ENCODE measurements around the gene NUTF2. TPM values are rescaled to one million over a fixed set of nuclear protein-coding genes. Genes with fewer than 3 reads are reported as not detected.

Gene NUTF2
- total RNA-seq, 2 experiments from 2014 or later = 112 to 140 TPM

DNA sequence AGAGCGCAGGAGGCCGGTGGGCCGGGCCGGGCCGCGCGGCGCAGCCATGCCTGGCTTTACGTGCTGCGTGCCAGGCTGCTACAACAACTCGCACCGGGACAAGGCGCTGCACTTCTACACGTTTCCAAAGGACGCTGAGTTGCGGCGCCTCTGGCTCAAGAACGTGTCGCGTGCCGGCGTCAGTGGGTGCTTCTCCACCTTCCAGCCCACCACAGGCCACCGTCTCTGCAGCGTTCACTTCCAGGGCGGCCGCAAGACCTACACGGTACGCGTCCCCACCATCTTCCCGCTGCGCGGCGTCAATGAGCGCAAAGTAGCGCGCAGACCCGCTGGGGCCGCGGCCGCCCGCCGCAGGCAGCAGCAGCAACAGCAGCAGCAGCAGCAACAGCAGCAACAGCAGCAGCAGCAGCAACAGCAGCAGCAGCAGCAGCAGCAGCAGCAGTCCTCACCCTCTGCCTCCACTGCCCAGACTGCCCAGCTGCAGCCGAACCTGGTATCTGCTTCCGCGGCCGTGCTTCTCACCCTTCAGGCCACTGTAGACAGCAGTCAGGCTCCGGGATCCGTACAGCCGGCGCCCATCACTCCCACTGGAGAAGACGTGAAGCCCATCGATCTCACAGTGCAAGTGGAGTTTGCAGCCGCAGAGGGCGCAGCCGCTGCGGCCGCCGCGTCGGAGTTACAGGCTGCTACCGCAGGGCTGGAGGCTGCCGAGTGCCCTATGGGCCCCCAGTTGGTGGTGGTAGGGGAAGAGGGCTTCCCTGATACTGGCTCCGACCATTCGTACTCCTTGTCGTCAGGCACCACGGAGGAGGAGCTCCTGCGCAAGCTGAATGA is 4.0 kb upstream of the NUTF2 start:
- H3K4me1 Mint-ChIP-seq = peaks cover 43% of the 10 kb centered on the region
- no peaks in the 10 kb centered on the region for H3K9me3 Mint-ChIP-seq
- ChIA-PET CTCF (interaction anchor here (0.7 to 3.5 kb wide), 6 partner anchors 9 to 32 kb away, joined by 3 to 16 read pairs (median 5); no protein-coding TSS in a partner anchor), POLR2A (no interaction called here)
- peak overlapping the region; percentile 95 for H3K27ac Mint-ChIP-seq
- peak; percentile 64 for DNase-seq
- no peaks in the 10 kb centered on the region for H3K27me3 Mint-ChIP-seq
- peak overlapping the region; percentile 90 for H3K4me3 Mint-ChIP-seq
- peaks cover 12% of the 10 kb centered on the region for H3K36me3 Mint-ChIP-seq (ENCODE audit: low read depth)

DNA sequence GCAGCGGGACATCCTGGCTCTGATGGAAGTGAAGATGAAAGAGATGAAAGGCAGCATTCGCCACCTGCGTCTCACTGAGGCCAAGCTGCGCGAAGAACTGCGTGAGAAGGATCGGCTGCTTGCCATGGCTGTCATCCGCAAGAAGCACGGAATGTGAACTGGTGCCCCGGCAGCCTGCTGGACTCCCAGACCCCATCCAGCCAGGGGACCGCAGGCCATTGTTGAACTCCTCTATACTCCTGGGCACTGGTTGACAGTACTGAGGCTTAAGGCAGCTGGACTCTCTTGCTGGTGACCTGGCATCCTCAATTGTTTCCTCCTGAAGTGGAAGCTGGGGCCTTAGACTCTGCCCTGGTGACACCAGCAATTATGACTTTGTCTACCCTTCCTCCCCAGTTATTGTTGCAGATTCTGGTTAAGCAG is 3.4 kb upstream of the NUTF2 start:
- no peaks in the 10 kb centered on the region for H3K27me3 Mint-ChIP-seq
- CTCF ChIA-PET = interaction anchor here (0.5 to 3.5 kb wide), 7 partner anchors 10 to 267 kb away, joined by 3 to 16 read pairs (median 4); no protein-coding TSS in a partner anchor
- POLR2A ChIA-PET = interaction anchor here (0.6 kb wide), 1 partner anchor 106 kb away, joined by 3 read pairs; no protein-coding TSS in a partner anchor
- H3K36me3 Mint-ChIP-seq (ENCODE audit: low read depth) = peaks cover 12% of the 10 kb centered on the region
- peak overlapping the region; percentile 90 for H3K4me3 Mint-ChIP-seq
- no peaks in the 10 kb centered on the region for H3K9me3 Mint-ChIP-seq
- peaks cover 49% of the 10 kb centered on the region for H3K4me1 Mint-ChIP-seq
- H3K27ac Mint-ChIP-seq = peak overlapping the region; percentile 95
- DNase-seq = peak; percentile 76

DNA sequence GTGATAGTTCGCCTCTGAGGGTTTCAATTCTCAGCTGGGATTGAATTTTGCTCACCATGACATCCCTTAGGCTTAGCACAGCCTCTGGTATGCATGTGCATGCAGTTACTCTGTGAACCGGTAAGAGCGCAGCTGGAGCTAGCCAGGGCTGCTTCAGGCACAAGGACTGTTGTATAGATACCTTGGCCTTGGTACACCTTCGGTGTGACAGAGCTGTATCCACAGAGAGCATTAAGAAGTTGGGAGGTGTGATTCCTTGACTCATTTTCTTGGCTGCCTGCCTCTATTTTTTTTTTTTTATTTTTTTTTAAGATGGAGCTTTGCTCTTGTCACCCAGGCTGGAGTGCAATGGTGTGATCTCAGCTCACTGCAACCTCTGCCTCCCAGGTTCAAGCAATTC is 2.2 kb upstream of the NUTF2 start:
- Mint-ChIP-seq H3K27ac (peak overlapping the region; percentile 31), H3K4me1 (peaks cover 54% of the 10 kb centered on the region), H3K9me3 (no peaks in the 10 kb centered on the region), H3K27me3 (no peaks in the 10 kb centered on the region), H3K4me3 (peak overlapping the region; percentile 90), H3K36me3 (ENCODE audit: low read depth) (peaks cover 12% of the 10 kb centered on the region)
- ChIA-PET POLR2A (interaction anchor here (0.5 to 0.7 kb wide), 2 partner anchors 43 to 154 kb away, joined by 3 to 4 read pairs; no protein-coding TSS in a partner anchor), CTCF (interaction anchor here (0.7 to 3.5 kb wide), 7 partner anchors 11 to 363 kb away, joined by 3 to 16 read pairs (median 6); partner anchors contain the start of genes ATP6V0D1 and NRN1L)
- DNase-seq = no peak

DNA sequence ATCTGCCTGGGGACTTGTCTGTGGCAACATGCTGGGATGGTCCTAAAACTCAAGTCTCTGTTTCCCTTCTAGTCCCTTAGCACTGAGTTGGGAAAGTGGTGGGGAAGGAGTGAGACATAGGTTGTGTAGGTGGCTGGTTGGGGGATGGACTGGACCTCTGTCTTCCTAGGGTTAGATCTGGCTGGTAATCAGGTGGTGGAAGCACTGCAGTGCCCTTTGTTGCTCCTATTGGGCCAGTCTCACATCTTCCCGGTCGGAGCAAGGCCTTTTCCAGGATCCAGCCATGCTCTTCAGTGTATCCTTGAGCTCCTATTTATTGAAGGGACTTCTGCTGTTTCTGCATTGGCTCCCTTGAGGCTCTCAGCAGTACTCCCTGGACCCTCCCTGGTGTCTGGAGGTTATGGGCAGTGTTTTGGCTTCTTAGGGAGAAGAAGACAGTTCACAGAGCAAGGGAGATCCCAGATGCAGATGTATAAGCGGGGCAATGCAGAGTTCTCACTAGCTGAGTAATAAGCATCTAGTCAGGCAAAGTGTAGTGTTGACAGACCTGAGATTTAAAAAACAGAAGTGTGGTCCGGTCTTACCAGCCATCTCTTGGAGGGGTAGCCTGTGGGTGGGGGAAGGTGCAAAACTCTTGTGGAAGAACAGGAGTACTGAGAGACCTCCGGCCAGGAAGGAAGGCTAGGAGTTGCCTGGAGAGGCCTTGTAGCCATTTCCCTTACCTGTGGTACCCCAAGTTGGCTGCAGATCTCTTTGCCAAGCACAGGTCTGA is 1.3 kb upstream of the NUTF2 start:
- POLR2A ChIA-PET = no interaction called here
- no peak for DNase-seq
- Mint-ChIP-seq H3K27me3 (no peaks in the 10 kb centered on the region), H3K36me3 (ENCODE audit: low read depth) (peaks cover 12% of the 10 kb centered on the region), H3K4me3 (peak overlapping the region; percentile 85), H3K9me3 (no peaks in the 10 kb centered on the region), H3K27ac (peak overlapping the region; percentile 93), H3K4me1 (peaks cover 56% of the 10 kb centered on the region)
- CTCF ChIA-PET = interaction anchor here (1.2 to 3.5 kb wide), 8 partner anchors 12 to 364 kb away, joined by 3 to 16 read pairs (median 5); partner anchors contain the start of genes ATP6V0D1 and NRN1L

- CTCF ChIA-PET = interaction anchor here (0.5 to 3.0 kb wide), 6 partner anchors 12 to 325 kb away, joined by 4 to 16 read pairs (median 5); partner anchors contain the start of gene NRN1L
- peak overlapping the region; percentile 93 for H3K27ac Mint-ChIP-seq
- POLR2A ChIA-PET = interaction anchor here (0.5 kb wide), 1 partner anchor 43 kb away, joined by 3 read pairs; no protein-coding TSS in a partner anchor
- peaks cover 12% of the 10 kb centered on the region for H3K36me3 Mint-ChIP-seq (ENCODE audit: low read depth)
- peak overlapping the region; percentile 85 for H3K4me3 Mint-ChIP-seq
- no peak for DNase-seq
- no peaks in the 10 kb centered on the region for H3K27me3 Mint-ChIP-seq
- peaks cover 56% of the 10 kb centered on the region for H3K4me1 Mint-ChIP-seq
- no peaks in the 10 kb centered on the region for H3K9me3 Mint-ChIP-seq
These were observed 742 bp upstream of the NUTF2 start for GRCh38 chr16:67846063-67846319.

DNA sequence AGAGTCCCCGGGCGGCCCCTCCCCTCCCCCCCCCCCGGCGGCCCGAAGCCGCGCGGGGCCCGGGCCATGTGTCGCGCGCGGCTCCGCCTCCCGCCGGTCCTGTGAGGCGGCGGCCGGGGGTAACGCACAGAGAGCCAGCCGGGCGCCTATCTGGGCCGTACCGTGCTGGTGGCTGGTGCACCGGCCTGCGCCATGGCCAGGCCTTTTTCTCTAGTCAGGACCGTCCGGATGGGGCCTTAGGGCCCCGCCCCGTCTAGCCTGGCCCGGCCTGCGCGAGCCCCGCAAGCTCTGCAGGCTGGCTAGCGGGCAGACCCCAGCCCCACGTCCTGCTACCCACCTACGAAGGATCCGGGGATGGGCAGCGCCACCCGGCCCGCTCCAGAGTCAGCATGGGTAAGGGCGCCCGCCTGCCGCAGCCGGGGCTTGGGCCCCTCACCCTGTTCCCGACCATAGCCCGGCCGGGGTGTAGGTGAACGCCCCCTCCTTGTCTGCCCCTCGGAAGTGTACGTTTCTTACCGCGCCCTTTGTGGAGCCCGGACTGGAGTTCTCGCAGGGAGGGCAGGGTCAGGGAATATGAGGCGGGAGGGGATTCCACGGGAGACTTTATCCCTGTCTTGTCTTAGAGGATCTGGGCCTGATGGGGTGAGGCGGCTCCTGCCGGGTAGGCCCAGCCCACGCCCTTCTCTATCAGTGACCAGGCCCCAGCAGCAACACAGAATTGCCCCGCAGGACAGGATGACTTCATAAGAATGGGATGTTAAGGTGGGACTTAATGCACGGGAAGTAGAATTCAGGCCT is 530 bp downstream of the NUTF2 start, which contains the start of gene CENPT:
Gene CENPT (minus strand): TSS at position 630 of the 798 bp plus-strand sequence. CDS start 13,834 bp downstream, outside the sequence.
- Mint-ChIP-seq H3K27ac (peak within 1 kb of the TSS; percentile 93), H3K36me3 (ENCODE audit: low read depth) (peaks cover 12% of the 10 kb centered on the region), H3K9me3 (no peaks in the 10 kb centered on the region), H3K4me3 (peak within 1 kb of the TSS; percentile 90), H3K27me3 (no peaks in the 10 kb centered on the region), H3K4me1 (peaks cover 48% of the 10 kb centered on the region)
- POLR2A ChIA-PET = no interaction called here
- CTCF ChIA-PET = interaction anchor here (1.0 to 3.0 kb wide), 3 partner anchors 10 to 31 kb away, joined by 3 to 15 read pairs (median 5); no protein-coding TSS in a partner anchor
- DNase-seq = peak; percentile 63

GRCh38 chr16:67848118-67848517 is 1.4 kb downstream of the NUTF2 start:
- DNase-seq = no peak
- ChIA-PET CTCF (interaction anchor here (0.6 to 1.2 kb wide), 4 partner anchors 9 to 142 kb away, joined by 3 to 7 read pairs (median 3); no protein-coding TSS in a partner anchor), POLR2A (no interaction called here)
- Mint-ChIP-seq H3K4me3 (peak overlapping the region; percentile 90), H3K36me3 (ENCODE audit: low read depth) (peaks cover 11% of the 10 kb centered on the region), H3K27me3 (no peaks in the 10 kb centered on the region), H3K4me1 (peaks cover 46% of the 10 kb centered on the region), H3K27ac (peak overlapping the region; percentile 87), H3K9me3 (no peaks in the 10 kb centered on the region)

DNA sequence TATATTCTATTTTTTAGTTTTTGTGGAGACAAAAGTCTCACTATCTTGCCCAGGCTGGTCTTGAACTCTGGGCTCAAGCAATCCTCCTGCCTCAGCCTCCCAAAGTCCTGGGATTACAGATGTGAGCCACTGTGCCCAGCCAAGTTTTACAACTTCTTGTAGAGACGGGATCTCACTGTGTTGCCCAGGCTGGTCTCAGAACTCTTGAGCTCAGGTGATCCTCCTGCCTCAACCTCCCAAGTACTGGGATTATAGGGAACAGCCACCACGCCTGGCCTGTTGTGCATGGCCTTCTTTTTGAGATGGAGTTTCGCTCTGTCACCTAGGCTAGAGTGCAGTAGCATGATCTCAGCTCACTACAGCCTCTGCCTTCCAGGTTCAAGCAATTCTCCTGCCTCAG is 6.9 kb downstream of the NUTF2 start:
- Mint-ChIP-seq H3K4me1 (peaks cover 25% of the 10 kb centered on the region), H3K9me3 (no peaks in the 10 kb centered on the region), H3K4me3 (no peak overlapping the region), H3K27me3 (no peaks in the 10 kb centered on the region), H3K36me3 (ENCODE audit: low read depth) (no peaks in the 10 kb centered on the region), H3K27ac (no peak overlapping the region)
- DNase-seq = no peak
- CTCF ChIA-PET = no interaction called here
- POLR2A ChIA-PET = no interaction called here

- Mint-ChIP-seq H3K4me1 (peaks cover 19% of the 10 kb centered on the region), H3K4me3 (no peak overlapping the region), H3K9me3 (no peaks in the 10 kb centered on the region), H3K27ac (no peak overlapping the region), H3K36me3 (ENCODE audit: low read depth) (peaks cover 3% of the 10 kb centered on the region), H3K27me3 (no peaks in the 10 kb centered on the region)
- ChIA-PET CTCF (interaction anchor here (2.3 kb wide), 1 partner anchor 39 kb away, joined by 10 read pairs; no protein-coding TSS in a partner anchor), POLR2A (interaction anchor here (0.6 kb wide), 1 partner anchor 13 kb away, joined by 3 read pairs; no protein-coding TSS in a partner anchor)
- DNase-seq = no peak
These were observed 9.1 kb downstream of the NUTF2 start for GRCh38 chr16:67855789-67856188.

DNA sequence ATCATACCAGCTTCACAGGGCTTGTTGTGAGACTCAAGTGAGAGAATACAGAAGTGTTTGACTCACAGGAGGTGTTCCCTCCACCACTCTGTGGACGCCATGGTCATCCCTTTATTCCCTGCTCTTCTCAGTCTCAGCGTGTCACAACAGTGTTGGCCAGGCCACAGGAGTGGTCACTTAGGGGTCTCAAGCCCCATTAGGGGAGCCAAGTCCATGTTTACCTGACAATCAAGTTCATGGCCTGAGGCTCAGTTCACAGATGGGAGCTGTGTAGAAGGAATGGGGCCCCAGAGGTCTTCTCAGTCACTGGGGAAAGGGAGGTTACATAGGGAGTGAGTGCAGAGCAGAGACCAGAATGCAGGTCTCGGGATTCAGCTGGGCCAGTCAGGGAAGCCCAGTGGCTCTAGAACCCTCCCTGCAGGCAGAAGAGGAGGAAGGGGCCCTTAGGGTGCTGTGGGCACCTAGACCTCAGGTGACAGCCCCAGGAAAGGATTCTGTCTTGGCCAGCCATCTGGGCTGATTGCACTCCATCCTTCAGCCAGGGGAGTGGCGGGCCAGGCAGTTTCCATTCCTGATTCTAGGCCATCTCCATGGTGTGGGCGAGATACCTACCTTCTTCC is 10.3 kb downstream of the NUTF2 start:
- H3K27me3 Mint-ChIP-seq = no peaks in the 10 kb centered on the region
- no peak for DNase-seq
- peaks cover 5% of the 10 kb centered on the region for H3K36me3 Mint-ChIP-seq (ENCODE audit: low read depth)
- no peaks in the 10 kb centered on the region for H3K9me3 Mint-ChIP-seq
- H3K27ac Mint-ChIP-seq = no peak overlapping the region
- no peak overlapping the region for H3K4me3 Mint-ChIP-seq
- CTCF ChIA-PET = interaction anchor here (0.9 to 2.3 kb wide), 7 partner anchors 9 to 127 kb away, joined by 3 to 10 read pairs (median 5); partner anchors contain the start of gene NUTF2
- H3K4me1 Mint-ChIP-seq = peaks cover 24% of the 10 kb centered on the region
- POLR2A ChIA-PET = no interaction called here

DNA sequence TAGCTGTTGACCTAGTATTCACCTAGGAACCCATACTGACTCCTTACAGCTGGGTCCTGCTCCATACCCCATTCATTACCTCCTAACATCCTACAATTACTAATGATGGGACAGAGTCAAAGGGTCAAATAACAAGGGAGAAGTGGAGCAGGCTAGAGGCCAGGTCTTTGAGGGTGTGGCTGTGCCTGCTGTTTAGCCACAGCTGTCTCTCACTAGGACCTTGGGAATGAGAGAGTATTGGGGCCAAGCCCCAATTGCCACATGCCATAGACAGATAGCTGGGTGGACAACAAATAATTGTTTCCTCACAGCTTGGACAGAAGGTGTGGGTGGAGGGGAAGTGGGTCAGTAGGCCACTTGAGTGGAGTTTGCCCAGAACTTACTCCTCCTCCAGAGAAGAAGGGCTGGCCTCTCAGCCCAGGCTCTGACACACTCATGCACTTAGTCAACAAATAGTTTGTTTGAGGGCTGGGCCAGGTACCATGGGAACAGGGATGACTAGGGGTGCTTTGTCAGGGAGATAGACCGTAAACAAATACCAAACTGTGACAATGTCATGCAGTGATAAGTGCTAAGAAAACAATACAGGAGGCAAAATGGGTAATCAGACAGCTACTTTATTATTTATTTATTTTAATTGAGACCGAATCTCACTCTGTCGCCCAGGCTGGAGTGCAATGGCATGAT is 11.0 kb downstream of the NUTF2 start:
- Mint-ChIP-seq H3K27me3 (no peaks in the 10 kb centered on the region), H3K4me1 (peaks cover 25% of the 10 kb centered on the region), H3K27ac (no peak overlapping the region), H3K9me3 (no peaks in the 10 kb centered on the region), H3K36me3 (ENCODE audit: low read depth) (peaks cover 5% of the 10 kb centered on the region), H3K4me3 (no peak overlapping the region)
- CTCF ChIA-PET = interaction anchor here (0.9 to 2.0 kb wide), 6 partner anchors 9 to 126 kb away, joined by 3 to 6 read pairs (median 4); partner anchors contain the start of gene NUTF2
- POLR2A ChIA-PET = no interaction called here
- no peak for DNase-seq
